IMR-90 (cell line): Measurements from ENCODE around the gene LRRC7. TPM values are rescaled to one million over a fixed set of nuclear protein-coding genes. Genes with fewer than 3 reads are reported as not detected.

Source experiments
- ATAC-seq: fragments of 200-7000 bp; cut with Tn5 transposase; 2 replicates; pipeline ENCODE4 v1.9.1; 2020; ENCODE audit warnings: low read depth, mild to moderate bottlenecking, moderate library complexity
- BruUV-seq: library from RNA; stranded (reverse); fragments of 400-500 nt; replicated peaks from 2 replicates; lab custom pipeline; 2021; lab: Mats Ljungman, UMichigan
- CTCF ChIA-PET: fragments of 300-600 bp; formaldehyde crosslinking; extraction: SDS; loops from one replicate; lab custom pipeline; 2021; ENCODE audit warnings: antibody characterized with exemption; lab: Yijun Ruan, JAX
- POLR2A ChIA-PET: fragments of 300-600 bp; sonication (Branson Sonifier 250); formaldehyde crosslinking; loops from one replicate; lab custom pipeline; 2022; ENCODE audit warnings: antibody characterized with exemption; ENCODE audit not compliant: unreplicated experiment; lab: Charles Lee
- DNase-seq: peaks from one replicate; pipeline ENCODE4 v3.0.0; 2013
- H2AFZ ChIP-seq: replicated peaks from 2 replicates; pipeline ENCODE3; 2013; ENCODE audit warnings: low read length, mild to moderate bottlenecking; ENCODE audit not compliant: poor library complexity
- H2AK5ac ChIP-seq: 2 replicates; pipeline ENCODE4 v1.6.1; 2013; ENCODE audit warnings: low read depth, low read length, inconsistent platforms
- H2AK9ac ChIP-seq: replicated peaks from 2 replicates; pipeline ENCODE3; 2013; ENCODE audit warnings: mild to moderate bottlenecking, low read depth, low read length, moderate library complexity; ENCODE audit not compliant: poor library complexity
- H2BK120ac ChIP-seq: 2 replicates; pipeline ENCODE4 v1.6.1; 2013; ENCODE audit warnings: low read depth, low read length, inconsistent platforms
- H2BK15ac ChIP-seq: 3 replicates; pipeline ENCODE4 v1.6.1; 2013; ENCODE audit warnings: low read depth, low read length, inconsistent platforms
- H2BK20ac ChIP-seq: 2 replicates; pipeline ENCODE4 v1.6.1; 2013; ENCODE audit warnings: low read depth, mild to moderate bottlenecking, inconsistent platforms, low read length, moderate library complexity
- H2BK5ac ChIP-seq: 2 replicates; pipeline ENCODE4 v1.6.1; 2013; ENCODE audit warnings: mild to moderate bottlenecking, low read depth, low read length, inconsistent platforms; ENCODE audit not compliant: poor library complexity, severe bottlenecking
- H3K14ac ChIP-seq: replicated peaks from 2 replicates; pipeline ENCODE4 v1.6.1; 2013; ENCODE audit warnings: low read depth, low read length, inconsistent platforms
- H3K18ac ChIP-seq: 2 replicates; pipeline ENCODE4 v1.6.1; 2013; ENCODE audit warnings: low read depth, low read length, control low read depth
- H3K23ac ChIP-seq: 2 replicates; pipeline ENCODE4 v1.6.1; 2013; ENCODE audit warnings: low read depth, low read length, inconsistent platforms
- H3K27ac ChIP-seq: 2 replicates; pipeline ENCODE4 v1.5.1; 2013; ENCODE audit warnings: mild to moderate bottlenecking, control low read depth, low read length; ENCODE audit not compliant: insufficient read depth
- H3K27me3 ChIP-seq: 2 replicates; pipeline ENCODE4 v1.6.1; 2013; ENCODE audit warnings: low read length; ENCODE audit not compliant: control insufficient read depth, insufficient read depth
- H3K36me3 ChIP-seq: 2 replicates; pipeline ENCODE4 v1.6.1; 2013; ENCODE audit warnings: low read length, mixed read lengths; ENCODE audit not compliant: control insufficient read depth, insufficient read depth
- H3K4ac ChIP-seq: 2 replicates; pipeline ENCODE4 v1.6.1; 2013; ENCODE audit warnings: low read depth, low read length, inconsistent platforms
- H3K4me1 ChIP-seq: 2 replicates; pipeline ENCODE4 v1.6.1; 2013; ENCODE audit warnings: low read length, mixed read lengths; ENCODE audit not compliant: control insufficient read depth, insufficient read depth
- H3K4me2 ChIP-seq: 2 replicates; pipeline ENCODE4 v1.6.1; 2013; ENCODE audit warnings: low read depth, mild to moderate bottlenecking, control low read depth, low read length, moderate library complexity
- H3K4me3 ChIP-seq: 2 replicates; pipeline ENCODE4 v1.5.1; 2013; ENCODE audit warnings: low read depth, mild to moderate bottlenecking, control low read depth, low read length, moderate library complexity; ENCODE audit not compliant: insufficient read depth
- H3K56ac ChIP-seq: 2 replicates; pipeline ENCODE4 v1.6.1; 2013; ENCODE audit warnings: low read length, inconsistent platforms; ENCODE audit not compliant: insufficient read depth; ENCODE audit errors: extremely low read depth
- H3K79me1 ChIP-seq, 2 experiments: 2 replicates each; pipeline ENCODE4 v1.6.1; 2013; ENCODE audit warnings: low read length in 2 of 2, inconsistent platforms in 1 of 2, low read depth in 1 of 2
- H3K9ac ChIP-seq: 2 replicates; pipeline ENCODE4 v1.6.1; 2013; ENCODE audit warnings: low read depth, low read length, control low read depth
- H3K9me1 ChIP-seq: 2 replicates; pipeline ENCODE4 v1.6.1; 2013; ENCODE audit warnings: low read length, inconsistent platforms; ENCODE audit not compliant: insufficient read depth
- H3K9me3 ChIP-seq: 2 replicates; pipeline ENCODE4 v1.6.1; 2013; ENCODE audit warnings: low read length; ENCODE audit not compliant: control insufficient read depth, insufficient read depth
- H4K20me1 ChIP-seq: 2 replicates; pipeline ENCODE4 v1.6.1; 2013; ENCODE audit warnings: low read length, inconsistent platforms; ENCODE audit not compliant: insufficient read depth
- H4K5ac ChIP-seq: 2 replicates; pipeline ENCODE4 v1.6.1; 2013; ENCODE audit warnings: mild to moderate bottlenecking, low read depth, low read length, control low read depth
- H4K8ac ChIP-seq, 2 experiments: 2 replicates each; pipeline ENCODE4 v1.6.1; 2013; ENCODE audit warnings: low read depth in 2 of 2, low read length in 2 of 2, control low read depth in 1 of 2, inconsistent platforms in 1 of 2
- H4K91ac ChIP-seq: 2 replicates; pipeline ENCODE4 v1.6.1; 2013; ENCODE audit warnings: low read depth, low read length, inconsistent platforms; ENCODE audit not compliant: insufficient read depth
- CEBPB ChIP-seq: IDR thresholded peaks from 2 replicates; pipeline ENCODE4 v1.6.1; 2012; ENCODE audit warnings: low read depth, low read length, improper control_type of control experiment
- NFE2L2 ChIP-seq: fragments of 150-350 bp; IDR thresholded peaks from 2 replicates; pipeline ENCODE4 v1.6.1; 2016; ENCODE audit warnings: low read depth, mild to moderate bottlenecking, low read length
- WGBS, 2 experiments: methylation state at CpG; one replicate each; pipeline versions ENCODE4 v1.1.5 to v1.1.7; 2013; ENCODE audit warnings: missing lambda C conversion rate in 2 of 2; ENCODE audit not compliant: insufficient read length in 1 of 2; ENCODE audit errors: extremely low coverage in 2 of 2; 5-methylcytosine and 5-hydroxymethylcytosine counted together
- dilution Hi-C: fragments of 300-500 bp; cut with HindIII; formaldehyde crosslinking; loops from one replicate; pipeline ENCODE4 v1.14.3; 2018; ENCODE audit warnings: low sequenced_read_pairs; ENCODE audit not compliant: unreplicated experiment
- in situ Hi-C: fragments of 300-500 bp; cut with MboI; formaldehyde crosslinking; loops from 3 replicates; pipeline ENCODE4 v1.14.3; 2019; ENCODE audit warnings: low sequenced_read_pairs, inconsistent platforms, mixed read lengths
- intact Hi-C: fragments of 100-400 bp; cut with micrococcal nuclease; formaldehyde crosslinking; loops from 2 replicates; pipeline ENCODE4 v1.10.0; 2022
- polyA plus RNA-seq, 3 experiments: library from polyadenylated mRNA; depleted of rRNA; stranded (reverse); fragments of >200 nt; gene quantifications; 2 replicates each; pipeline ENCODE4 v1.2.3, GENCODE V29; 2012; ENCODE audit warnings: low replicate concordance in 1 of 3
- total RNA-seq: library from RNA; depleted of rRNA; stranded (reverse); fragments of >200 nt; gene quantifications from 2 replicates; pipeline ENCODE4 v1.2.3, GENCODE V29; 2012
- TF ChIP-seq, protein P1 (sequence below): fragments of 150-350 bp; IDR thresholded peaks from 2 replicates; pipeline ENCODE4 v1.6.1; 2017; ENCODE audit warnings: mild to moderate bottlenecking, antibody characterized with exemption, low read length, low read depth

LRRC7 gene
- total and polyA plus RNA-seq, 2 of the 4 experiments (the other 2 are of a cell fraction) = under 0.01 to 0.02 TPM

DNA sequence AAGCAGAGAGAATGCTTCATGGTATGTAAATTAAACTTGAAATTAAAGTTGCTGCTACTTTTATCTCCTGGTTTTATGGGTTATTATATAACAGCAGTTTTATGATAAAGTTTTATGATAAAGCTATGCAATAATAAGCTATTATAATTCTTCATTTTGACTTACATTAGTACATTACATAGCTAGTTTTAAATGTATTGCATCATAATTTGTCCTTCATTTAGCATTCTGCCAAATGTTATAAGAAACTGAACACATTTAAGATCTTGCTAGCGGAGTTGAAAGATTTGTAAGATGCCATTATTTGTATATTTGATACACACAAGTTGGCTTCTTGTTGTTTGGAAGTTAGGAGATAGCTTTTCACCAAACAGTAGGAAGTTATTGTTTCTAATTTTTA lies 536.0 kb downstream of the LRRC7 start:
- POLR2A ChIA-PET = no interaction called here
- H3K56ac ChIP-seq = no peak overlapping the region
- DNase-seq = no peak

More for the DNA sequence above, 536.0 kb downstream of the LRRC7 start:
- no peak overlapping the region for H3K27ac ChIP-seq
- no TSS peak for BruUV-seq
- no peak overlapping the region for H2AK5ac ChIP-seq
- in situ Hi-C loops = no loop called here
- H3K4me1 ChIP-seq = no peaks in the 10 kb centered on the region
- no peak overlapping the region for H4K8ac ChIP-seq
- no peaks in the 10 kb centered on the region for H3K27me3 ChIP-seq
- ATAC-seq = no peak
- no peak overlapping the region for H4K91ac ChIP-seq
- no peak overlapping the region for H3K23ac ChIP-seq
- dilution Hi-C loops = no loop called here
- no peak overlapping the region for H2AFZ ChIP-seq
- no peak overlapping the region for H3K4me2 ChIP-seq
- no peaks in the 10 kb centered on the region for H4K20me1 ChIP-seq
- H3K9ac ChIP-seq = no peak overlapping the region
- H2BK15ac ChIP-seq = no peak overlapping the region
- no peak overlapping the region for H2AK9ac ChIP-seq
- WGBS, 2 experiments = no CpG with 5 or more reads among the region's 1 CpG
- intact Hi-C loops = no loop called here
- no peak overlapping the region for H2BK5ac ChIP-seq
- CTCF ChIA-PET = interaction anchor here (0.6 to 1.3 kb wide), 2 partner anchors 30 to 1433 kb away, joined by 3 read pairs; no protein-coding TSS in a partner anchor
- no peak overlapping the region for H3K4ac ChIP-seq
- no peak overlapping the region for H4K5ac ChIP-seq
- H3K9me1 ChIP-seq = no peaks in the 10 kb centered on the region
- no peak overlapping the region for H3K18ac ChIP-seq
- H2BK20ac ChIP-seq = no peak overlapping the region
- no peaks in the 10 kb centered on the region for H3K9me3 ChIP-seq
- TF ChIP-seq, protein P1, sequence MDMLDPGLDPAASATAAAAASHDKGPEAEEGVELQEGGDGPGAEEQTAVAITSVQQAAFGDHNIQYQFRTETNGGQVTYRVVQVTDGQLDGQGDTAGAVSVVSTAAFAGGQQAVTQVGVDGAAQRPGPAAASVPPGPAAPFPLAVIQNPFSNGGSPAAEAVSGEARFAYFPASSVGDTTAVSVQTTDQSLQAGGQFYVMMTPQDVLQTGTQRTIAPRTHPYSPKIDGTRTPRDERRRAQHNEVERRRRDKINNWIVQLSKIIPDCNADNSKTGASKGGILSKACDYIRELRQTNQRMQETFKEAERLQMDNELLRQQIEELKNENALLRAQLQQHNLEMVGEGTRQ = no peak
- TF ChIP-seq NFE2L2 (no peak), CEBPB (peak; percentile 76)
- no peak overlapping the region for H3K4me3 ChIP-seq
- no peak overlapping the region for H2BK120ac ChIP-seq
- H3K79me1 ChIP-seq = no peaks in the 10 kb centered on the region
- H3K14ac ChIP-seq = no peak overlapping the region
- no peaks in the 10 kb centered on the region for H3K36me3 ChIP-seq
